DMS 273 treated with DMSO at 0.1 percent for 48 hours (cell line): ENCODE data around the gene SIPA1L2.

ENCODE experiments used
- DNase-seq: peaks from one replicate; lab custom pipeline; 2025; lab: John Stamatoyannopoulos, UW

Gene SIPA1L2

GRCh38 chr1:232643251-232643650 is 13.3 kb upstream of the SIPA1L2 start:
- DNase-seq = no peak

GRCh38 chr1:232641507-232641906 is 11.6 kb upstream of the SIPA1L2 start:
- no peak for DNase-seq

GRCh38 chr1:232636799-232637198 is 6.9 kb upstream of the SIPA1L2 start:
- DNase-seq = no peak

DNA sequence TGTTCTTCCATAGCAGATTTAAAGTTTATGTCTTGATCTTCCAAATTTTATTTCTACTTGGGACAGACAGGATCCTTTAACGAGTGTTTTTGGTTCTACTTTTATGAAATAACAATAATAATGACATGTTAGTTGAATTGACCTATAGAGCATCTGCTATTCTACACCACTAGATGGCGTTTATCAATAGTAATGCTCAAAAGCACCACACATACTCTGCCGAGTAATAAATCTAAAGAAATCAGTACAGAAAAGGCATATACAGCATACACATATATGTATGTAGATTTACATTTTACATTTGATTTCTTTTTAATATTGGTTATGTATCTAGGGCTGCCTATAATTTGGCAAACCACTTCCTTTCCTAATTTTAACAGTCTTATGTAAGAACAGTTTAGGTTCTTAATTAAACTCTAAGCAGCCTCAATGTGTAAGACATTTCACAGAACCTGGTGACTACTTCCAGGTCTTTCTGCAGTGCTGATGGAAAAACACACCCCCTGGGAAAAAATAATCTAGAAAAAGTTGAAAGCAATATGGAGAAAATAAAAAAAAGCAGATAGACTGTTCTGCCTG is 5.9 kb upstream of the SIPA1L2 start:
- DNase-seq = peak; percentile 55

GRCh38 chr1:232635279-232635678 is 5.3 kb upstream of the SIPA1L2 start:
- DNase-seq = no peak

GRCh38 chr1:232634096-232634495 is 4.2 kb upstream of the SIPA1L2 start:
- DNase-seq = no peak

DNA sequence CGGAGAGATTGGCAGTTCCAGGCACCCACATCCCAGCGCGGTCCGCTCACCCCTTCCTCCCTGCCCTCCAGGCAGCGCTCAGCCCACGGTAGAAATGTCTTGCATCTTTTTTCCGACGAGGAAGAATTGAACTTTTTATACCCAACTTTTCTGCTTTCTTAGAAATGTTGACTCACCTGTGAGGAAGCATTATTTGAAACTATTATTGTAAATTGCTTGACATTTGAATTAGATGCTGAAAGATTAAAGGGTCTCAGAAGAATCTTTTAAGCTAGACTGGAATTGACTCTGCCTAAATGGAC is 912 bp upstream of the SIPA1L2 start:
- no peak for DNase-seq

DNA sequence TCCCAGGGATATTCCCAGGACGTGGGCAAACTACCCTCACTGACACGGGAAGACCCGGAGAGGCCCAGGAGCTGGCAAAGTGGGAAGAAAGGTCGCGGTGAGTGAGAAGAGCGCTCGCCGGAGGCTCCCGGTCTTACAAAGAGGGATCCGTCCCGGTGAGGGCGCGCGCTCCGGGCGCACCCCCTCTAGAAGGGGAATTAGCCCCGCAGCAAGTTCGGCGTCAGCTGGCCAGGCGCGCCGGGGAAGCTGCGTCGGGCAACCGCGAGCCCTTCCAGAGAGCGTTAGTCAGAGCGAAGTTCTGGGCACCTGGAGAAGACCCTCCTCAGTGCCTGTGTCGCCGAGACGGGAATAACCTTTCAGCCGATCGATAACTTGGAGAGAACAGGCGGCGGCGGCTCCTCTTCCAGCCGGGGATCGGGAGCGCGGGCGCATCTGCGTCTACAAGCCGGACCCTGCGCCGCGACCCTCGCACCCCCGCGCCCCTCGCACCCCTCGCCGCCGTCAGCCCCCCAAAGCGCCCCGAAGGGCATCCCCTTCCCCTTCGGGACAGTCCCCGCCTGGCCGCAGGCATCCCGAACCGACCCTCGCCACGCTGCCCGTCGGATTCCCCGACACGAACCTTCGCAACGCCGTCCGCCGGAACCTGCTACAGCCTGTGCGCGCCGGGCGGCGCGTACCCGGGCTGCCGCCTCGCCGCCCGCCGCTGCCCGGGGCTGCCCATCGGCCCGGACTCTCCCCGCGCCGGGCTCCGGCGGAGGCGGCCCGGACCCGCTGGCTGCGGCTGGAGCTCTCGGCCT is 485 bp downstream of the SIPA1L2 start:
- no peak for DNase-seq

DNA sequence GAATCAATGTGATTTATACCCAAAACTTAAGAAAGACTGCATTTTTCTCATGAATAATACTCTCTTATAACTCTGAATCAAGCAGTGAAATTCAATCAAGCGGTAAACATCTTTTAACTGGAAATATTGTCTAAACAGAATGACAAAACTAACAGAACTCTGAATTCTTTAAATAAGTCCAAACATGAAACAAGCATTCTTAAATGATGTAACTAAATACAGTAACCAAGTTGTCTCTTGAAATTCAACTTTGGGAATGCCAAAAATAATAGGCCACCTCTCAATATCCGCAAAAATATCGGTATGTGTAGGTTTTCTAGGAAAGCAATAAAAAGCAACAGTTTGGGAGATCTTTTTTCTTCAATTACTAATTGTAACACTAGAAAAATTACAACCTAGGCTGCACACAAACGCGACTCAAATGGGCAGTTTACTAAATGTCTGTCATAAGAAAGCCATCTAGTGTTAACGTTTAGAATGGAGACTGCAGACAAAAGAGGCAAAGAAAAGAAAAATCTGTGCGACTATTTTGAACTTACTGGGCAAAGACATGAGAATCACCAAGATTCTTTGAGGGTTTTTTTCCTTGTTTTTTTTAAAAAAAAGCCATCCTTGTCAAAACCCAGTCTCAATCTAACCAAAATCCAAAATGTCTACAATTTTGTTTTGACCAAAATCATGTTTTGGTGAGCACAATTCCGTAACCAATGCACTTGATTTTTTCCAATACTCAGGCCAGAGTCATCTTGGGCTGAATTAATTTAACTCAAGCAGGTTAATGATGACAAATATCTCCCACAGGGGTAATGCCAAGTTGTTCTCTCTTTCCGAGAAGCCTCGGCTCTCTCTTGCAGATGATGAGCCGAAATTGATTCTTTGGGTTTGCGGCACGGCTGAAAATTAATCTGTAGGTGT is 1.3 kb downstream of the SIPA1L2 start:
- DNase-seq = peak; percentile 24

DNA sequence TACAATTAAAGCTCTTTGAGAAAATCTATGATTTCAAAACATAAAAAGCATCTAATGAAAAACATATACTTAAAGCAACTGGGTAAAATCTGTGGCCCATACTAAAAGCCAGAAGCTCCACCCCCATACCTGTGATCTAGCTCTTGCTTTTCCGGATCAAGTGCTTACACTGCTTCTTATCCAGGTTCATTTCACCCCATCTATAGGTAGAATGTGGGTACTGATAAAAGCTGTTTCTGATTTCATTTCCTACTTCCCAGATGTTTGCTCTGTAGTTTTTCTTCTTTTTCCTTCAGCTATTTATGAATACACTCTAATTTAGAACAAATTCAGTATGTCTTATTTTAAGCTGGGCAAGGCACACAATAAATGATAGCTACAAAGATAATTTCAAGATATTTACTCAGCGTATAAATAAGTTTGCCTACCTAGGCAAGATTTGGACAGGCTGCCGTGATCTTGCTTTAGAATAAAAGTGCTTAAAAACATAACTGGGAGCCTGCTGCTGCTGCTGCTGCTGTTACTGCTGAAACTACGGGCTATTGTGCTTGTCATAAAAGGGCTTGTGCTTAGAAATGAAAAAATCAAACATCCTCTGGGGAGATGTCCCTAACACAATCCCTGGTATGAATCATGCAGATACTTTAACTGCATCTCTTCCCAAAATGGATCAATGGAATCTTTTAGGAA is 2.1 kb downstream of the SIPA1L2 start:
- peak; percentile 76 for DNase-seq

GRCh38 chr1:232627171-232627570 is 2.8 kb downstream of the SIPA1L2 start:
- DNase-seq = no peak

- no peak for DNase-seq
These were observed 3.5 kb downstream of the SIPA1L2 start for GRCh38 chr1:232626452-232626851.

DNA sequence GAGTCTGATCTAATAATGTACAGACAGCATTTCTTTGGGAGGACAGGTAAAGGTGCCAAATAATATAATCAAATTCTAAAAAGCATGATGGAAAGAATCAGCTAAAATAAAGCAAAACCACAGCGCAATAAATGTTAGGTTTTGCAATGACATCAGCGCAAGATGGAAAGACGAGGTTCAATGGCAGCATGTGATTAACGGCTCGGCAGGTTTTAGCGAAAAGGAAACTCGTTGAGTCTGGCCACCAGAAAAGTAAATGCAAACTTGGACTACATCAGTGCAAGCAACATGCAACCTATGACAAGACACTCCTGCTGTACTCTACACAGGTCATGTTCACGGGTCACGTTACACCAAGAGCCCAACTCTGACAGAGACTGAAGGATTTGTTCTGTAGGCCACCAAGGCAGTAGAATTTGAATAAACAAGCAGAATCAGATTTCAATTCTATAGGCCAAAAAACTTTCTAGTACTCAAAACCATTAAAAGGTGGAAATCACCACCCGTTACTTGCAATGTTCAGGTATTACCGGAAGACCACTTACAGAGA is 4.5 kb downstream of the SIPA1L2 start:
- no peak for DNase-seq

DNA sequence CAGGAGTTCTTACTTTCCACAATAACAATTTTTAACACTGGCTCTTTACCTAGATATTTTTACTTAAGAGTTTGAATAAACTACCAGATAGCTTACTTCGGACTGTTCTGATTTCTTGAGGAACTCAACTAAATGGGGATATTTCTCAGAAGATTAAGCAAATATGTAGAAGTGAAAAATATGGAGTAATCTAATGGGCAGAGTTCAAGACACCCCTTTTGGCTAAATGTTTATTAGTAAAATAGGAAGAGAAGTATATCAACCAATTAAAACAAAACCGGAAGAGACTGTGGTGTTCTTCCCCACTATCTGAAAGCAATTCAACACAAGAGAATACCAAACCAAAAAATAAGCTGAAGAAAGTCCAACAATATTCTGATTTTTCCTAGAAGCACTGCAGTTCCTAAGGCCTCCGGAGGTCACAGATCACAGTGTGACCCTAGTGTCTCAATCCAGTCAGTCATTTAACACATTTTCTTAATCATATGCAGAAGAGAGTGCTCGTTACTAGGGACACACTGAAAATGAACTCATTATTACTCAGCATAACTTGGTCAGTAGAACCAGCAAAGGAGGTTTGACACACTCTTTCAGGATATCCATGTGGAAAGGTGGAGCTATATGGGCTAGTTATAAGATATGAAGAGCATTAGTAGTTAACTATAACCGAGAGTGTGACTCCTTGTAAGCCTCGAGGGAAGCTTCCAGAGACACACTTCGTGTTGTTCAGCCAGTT is 5.2 kb downstream of the SIPA1L2 start:
- DNase-seq = no peak

GRCh38 chr1:232622981-232623380 is 7.0 kb downstream of the SIPA1L2 start:
- peak; percentile 12 for DNase-seq

DNA sequence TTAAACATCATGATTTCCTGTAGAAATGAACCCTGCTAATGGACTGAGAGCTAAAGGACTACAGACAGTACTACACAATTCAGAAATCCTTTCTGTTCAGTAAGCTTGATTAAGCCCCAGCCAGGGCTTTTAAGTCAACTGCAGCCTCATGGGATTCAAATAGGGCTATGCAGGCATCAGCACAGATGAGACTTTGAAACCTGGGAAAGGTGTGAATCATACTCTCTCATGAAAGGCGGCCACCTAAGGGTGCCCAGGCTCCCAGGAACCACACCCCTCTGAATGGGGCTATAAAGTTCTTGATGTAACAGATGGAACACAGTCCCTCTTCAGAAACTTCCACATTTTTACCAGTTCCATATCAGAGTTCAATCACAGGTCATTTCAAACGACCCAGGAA is 7.6 kb downstream of the SIPA1L2 start:
- no peak for DNase-seq

DNA sequence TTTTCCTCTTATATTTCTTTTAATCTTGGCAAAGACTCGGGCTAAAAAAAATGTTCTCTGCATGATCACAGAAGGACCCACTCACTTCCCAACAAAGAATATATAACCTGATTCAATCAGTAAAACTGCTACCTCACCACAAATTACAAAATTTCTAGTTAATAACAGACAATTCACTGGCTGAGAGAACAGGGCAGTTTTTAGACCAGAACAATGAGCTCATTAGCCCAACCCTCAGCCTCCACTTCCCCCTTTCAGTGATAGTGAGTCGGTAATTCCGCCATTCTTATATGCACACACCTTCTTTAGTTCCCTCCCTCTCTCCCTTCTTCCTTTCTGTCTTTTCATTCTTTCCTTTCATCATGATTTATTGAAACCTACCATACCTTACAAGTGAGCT is 8.9 kb downstream of the SIPA1L2 start:
- DNase-seq = no peak

DNA sequence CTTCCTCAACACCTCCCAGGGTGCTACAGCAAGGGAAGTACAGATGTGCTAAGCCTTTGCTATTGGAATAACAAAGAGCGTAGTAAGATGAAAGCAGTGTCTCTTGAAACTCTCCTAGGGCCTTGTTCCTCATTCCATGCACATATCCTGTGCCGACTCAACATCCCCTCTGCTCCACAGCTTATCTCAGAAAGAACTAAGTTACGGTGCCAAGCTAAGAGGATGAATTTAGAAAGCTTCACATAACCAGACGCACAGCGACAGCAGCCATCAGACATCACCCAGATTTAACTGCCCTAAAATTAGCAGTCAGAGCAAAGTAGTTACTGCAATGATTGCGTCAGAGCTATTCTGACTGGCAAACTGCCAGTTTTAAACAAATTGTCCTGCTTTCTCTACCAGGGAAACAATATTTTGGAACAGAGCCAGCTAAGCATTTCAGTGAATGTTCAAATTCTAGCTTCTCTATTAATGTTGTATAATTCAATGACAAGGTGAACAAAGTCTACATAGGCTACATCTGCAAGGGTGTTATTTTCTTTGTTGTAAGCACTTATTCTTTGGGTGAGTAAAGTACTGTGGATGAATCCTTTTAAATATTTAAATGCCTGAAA is 9.5 kb downstream of the SIPA1L2 start:
- peak; percentile 53 for DNase-seq

GRCh38 chr1:232617237-232617636 is 12.7 kb downstream of the SIPA1L2 start:
- DNase-seq = no peak

DNA sequence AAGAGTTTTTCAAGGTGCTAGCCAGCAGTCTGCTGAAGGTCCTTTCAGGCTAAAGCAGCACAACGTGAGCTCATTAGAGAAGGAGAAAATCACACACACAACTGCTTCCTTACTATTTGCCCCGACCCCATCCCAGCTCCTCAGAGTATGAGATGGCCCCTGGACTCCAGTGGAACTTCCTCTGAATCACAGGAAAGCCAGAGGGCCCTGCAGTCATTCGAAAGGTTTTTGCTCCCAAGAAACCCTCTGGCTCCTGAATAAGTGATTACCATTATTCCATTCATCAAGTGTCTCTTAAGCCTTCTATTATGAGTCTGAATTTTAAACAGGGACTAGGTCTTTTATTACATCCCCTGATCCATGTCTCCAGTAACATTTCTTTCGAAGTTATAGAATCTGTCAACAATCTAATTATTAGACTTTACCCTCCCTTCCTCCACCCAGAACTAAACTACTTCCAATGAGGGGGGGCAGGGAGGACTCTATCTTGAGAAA is 14.6 kb downstream of the SIPA1L2 start:
- DNase-seq = no peak

DNA sequence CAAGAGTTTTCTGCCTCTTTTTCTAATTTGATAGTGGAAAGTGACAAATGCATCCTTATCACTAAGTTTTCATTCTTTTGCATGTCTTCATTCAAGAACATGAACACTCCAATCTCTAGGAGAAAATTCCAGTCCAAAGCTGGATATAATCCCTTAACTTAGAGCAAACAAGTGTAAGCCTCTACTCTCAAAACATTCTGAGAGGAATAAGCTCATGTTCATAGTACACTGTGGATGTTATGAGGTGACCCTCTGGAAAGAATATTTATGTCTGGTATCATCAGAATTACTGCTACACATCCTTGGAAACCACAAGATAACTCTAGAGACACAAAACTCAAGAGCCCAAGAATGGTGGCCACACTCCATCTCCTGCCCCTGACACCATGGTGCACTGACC is 15.1 kb downstream of the SIPA1L2 start:
- DNase-seq = no peak
